COLO829 (cell line): Measurements from ENCODE around the gene RCAN3.
"Not testable (repeated sequence)": the region's sequence is repeated elsewhere in the genome, so short reads cannot be mapped to it uniquely, and the experiment has no call there.

ENCODE experiments used
- DNase-seq: peaks from one replicate; pipeline ENCODE4 v3.0.0; 2012; ENCODE audit warnings: low spot score

Gene RCAN3

GRCh38 chr1:24514946-24515345 is 12.3 kb downstream of the RCAN3 start:
- DNase-seq = no peak

GRCh38 chr1:24515671-24516209 is 13.1 kb downstream of the RCAN3 start:
- DNase-seq = peak; percentile 58

GRCh38 chr1:24516506-24516905 is 13.9 kb downstream of the RCAN3 start:
- DNase-seq = no peak

GRCh38 chr1:24517898-24518297 is 15.3 kb downstream of the RCAN3 start:
- DNase-seq = no peak

- DNase-seq = not testable (repeated sequence)
These were observed 17.6 kb downstream of the RCAN3 start for GRCh38 chr1:24520282-24520681.

- no peak for DNase-seq
These were observed 23.0 kb downstream of the RCAN3 start for GRCh38 chr1:24525606-24526005.

- DNase-seq = no peak
These were observed 23.4 kb downstream of the RCAN3 start for GRCh38 chr1:24526045-24526444.

GRCh38 chr1:24526940-24527542 is 24.4 kb downstream of the RCAN3 start:
- peak; percentile 31 for DNase-seq

GRCh38 chr1:24528744-24529143 is 26.1 kb downstream of the RCAN3 start:
- no peak for DNase-seq

- not testable (repeated sequence) for DNase-seq
These were observed 26.7 kb downstream of the RCAN3 start for GRCh38 chr1:24529292-24529691.

- DNase-seq = no peak
These were observed 32.4 kb downstream of the RCAN3 start for GRCh38 chr1:24535021-24535424.

GRCh38 chr1:24535778-24536177 is 33.1 kb downstream of the RCAN3 start:
- DNase-seq = no peak

- DNase-seq = no peak
These were observed 33.8 kb downstream of the RCAN3 start for GRCh38 chr1:24536391-24536840.

- DNase-seq = no peak
These were observed 37.6 kb downstream of the RCAN3 start for GRCh38 chr1:24540051-24540905.

GRCh38 chr1:24540906-24541710 is 38.5 kb downstream of the RCAN3 start:
- peak; percentile 19 for DNase-seq

GRCh38 chr1:24541711-24542346 is 39.2 kb downstream of the RCAN3 start:
- no peak for DNase-seq

GRCh38 chr1:24544239-24544638 is 41.6 kb downstream of the RCAN3 start:
- DNase-seq = no peak

- DNase-seq = peak; percentile 46
These were observed 43.0 kb downstream of the RCAN3 start for GRCh38 chr1:24545662-24546061.

- DNase-seq = no peak
These were observed 44.6 kb downstream of the RCAN3 start for GRCh38 chr1:24547195-24547594.

GRCh38 chr1:24548070-24548469 is 45.4 kb downstream of the RCAN3 start:
- no peak for DNase-seq

GRCh38 chr1:24549210-24549609 is 46.6 kb downstream of the RCAN3 start:
- not testable (repeated sequence) for DNase-seq
